SK-N-SH treated with all-trans-retinoic acid at 6 μM for 48 hours (cell line): ENCODE data around the gene SPON1.
"Not testable (repeated sequence)": the region's sequence is repeated elsewhere in the genome, so short reads cannot be mapped to it uniquely, and the experiment has no call there.

ENCODE experiments used
- ARNTL ChIP-seq: fragments of 450-650 bp; formaldehyde crosslinking; IDR thresholded peaks from 2 replicates; pipeline ENCODE4 v1.5.0; 2020; ENCODE audit warnings: low read depth, mild to moderate bottlenecking, moderate library complexity, borderline replicate concordance
- PATZ1 ChIP-seq: fragments of 250-450 bp; sonication (Bioruptor Pico); IDR thresholded peaks from 2 replicates; pipeline ENCODE4 v1.8.0; 2020; ENCODE audit warnings: mild to moderate bottlenecking, moderate library complexity, borderline replicate concordance
- RARB ChIP-seq: fragments of 250-450 bp; sonication (Bioruptor Pico); IDR thresholded peaks from 2 replicates; pipeline ENCODE4 v1.8.0; 2021; ENCODE audit warnings: mild to moderate bottlenecking, moderate library complexity

GRCh38 chr11:14252501-14252900, 290.0 kb downstream of the SPON1 start:
- TF ChIP-seq ARNTL; PATZ1 (CRISPR knock-in tag); RARB (CRISPR knock-in tag): not testable (repeated sequence)
